ENCODE measurements around the gene CEP44. TPM values are rescaled to one million over a fixed set of nuclear protein-coding genes. Genes with fewer than 3 reads are reported as not detected.

CEP44 gene
- total RNA-seq, 1 donor from 2014 or later, result 18.2 TPM

- no peaks in the 10 kb centered on the region for H3K36me3 Mint-ChIP-seq (ENCODE audit: low read depth)
Observed at GRCh38 chr4:174318829-174319764, 35.4 kb downstream of the CEP44 start.

GRCh38 chr4:174320494-174321199 lies 36.9 kb downstream of the CEP44 start:
- no peak for DNase-seq
- Mint-ChIP-seq H3K4me1 (no peaks in the 10 kb centered on the region), H3K36me3 (ENCODE audit: low read depth) (no peaks in the 10 kb centered on the region), H3K27ac (no peak overlapping the region), H3K4me3 (no peak overlapping the region), H3K27me3 (no peaks in the 10 kb centered on the region), H3K9me3 (no peaks in the 10 kb centered on the region)
- intact Hi-C loops (cut with micrococcal nuclease), result no loop called here

More at GRCh38 chr4:174318829-174319764, 35.4 kb downstream of the CEP44 start:
- no peak overlapping the region for H3K4me3 Mint-ChIP-seq
- no peak overlapping the region for H3K27ac Mint-ChIP-seq
- no peaks in the 10 kb centered on the region for H3K9me3 Mint-ChIP-seq
- H3K4me1 Mint-ChIP-seq, result no peaks in the 10 kb centered on the region
- peak; percentile 60 for DNase-seq
- intact Hi-C loops (cut with micrococcal nuclease), result loop anchor here (1.0 to 5.0 kb wide), 2 partner anchors 97 to 812 kb away; no protein-coding TSS in a partner anchor
- no peaks in the 10 kb centered on the region for H3K27me3 Mint-ChIP-seq

- no peaks in the 10 kb centered on the region for H3K36me3 Mint-ChIP-seq (ENCODE audit: low read depth)
- no peak overlapping the region for H3K4me3 Mint-ChIP-seq
- intact Hi-C loops (cut with micrococcal nuclease), result no loop called here
- no peaks in the 10 kb centered on the region for H3K27me3 Mint-ChIP-seq
- no peaks in the 10 kb centered on the region for H3K4me1 Mint-ChIP-seq
- DNase-seq, result no peak
- H3K9me3 Mint-ChIP-seq, result no peaks in the 10 kb centered on the region
- H3K27ac Mint-ChIP-seq, result no peak overlapping the region
Observed at GRCh38 chr4:174324236-174324635, 40.5 kb downstream of the CEP44 start.

- Mint-ChIP-seq H3K9me3 (no peaks in the 10 kb centered on the region), H3K27me3 (no peaks in the 10 kb centered on the region), H3K4me1 (no peaks in the 10 kb centered on the region), H3K36me3 (ENCODE audit: low read depth) (no peaks in the 10 kb centered on the region), H3K4me3 (no peak overlapping the region), H3K27ac (no peak overlapping the region)
- no peak for DNase-seq
- intact Hi-C loops (cut with micrococcal nuclease), result no loop called here
Observed at GRCh38 chr4:174324725-174325124, 41.0 kb downstream of the CEP44 start.

- Mint-ChIP-seq H3K27ac (no peak overlapping the region), H3K4me3 (no peak overlapping the region), H3K4me1 (no peaks in the 10 kb centered on the region), H3K9me3 (no peaks in the 10 kb centered on the region), H3K27me3 (no peaks in the 10 kb centered on the region), H3K36me3 (ENCODE audit: low read depth) (no peaks in the 10 kb centered on the region)
- intact Hi-C loops (cut with micrococcal nuclease), result no loop called here
- DNase-seq, result no peak
Observed at GRCh38 chr4:174332741-174333493, 49.2 kb downstream of the CEP44 start.

- no peaks in the 10 kb centered on the region for H3K4me1 Mint-ChIP-seq
- no peak overlapping the region for H3K4me3 Mint-ChIP-seq
- H3K27ac Mint-ChIP-seq, result no peak overlapping the region
- H3K27me3 Mint-ChIP-seq, result no peaks in the 10 kb centered on the region
- no peaks in the 10 kb centered on the region for H3K36me3 Mint-ChIP-seq (ENCODE audit: low read depth)
- intact Hi-C loops (cut with micrococcal nuclease), result no loop called here
- H3K9me3 Mint-ChIP-seq, result no peaks in the 10 kb centered on the region
- DNase-seq, result no peak
Observed at GRCh38 chr4:174334628-174335027, 50.9 kb downstream of the CEP44 start.

- Mint-ChIP-seq H3K36me3 (ENCODE audit: low read depth) (no peaks in the 10 kb centered on the region), H3K27me3 (peaks cover 12% of the 10 kb centered on the region), H3K9me3 (no peaks in the 10 kb centered on the region), H3K27ac (no peak overlapping the region), H3K4me3 (no peak overlapping the region), H3K4me1 (no peaks in the 10 kb centered on the region)
- intact Hi-C loops (cut with micrococcal nuclease), result no loop called here
- DNase-seq, result no peak
Observed at GRCh38 chr4:174340714-174341113, 57.0 kb downstream of the CEP44 start.

- peaks cover 11% of the 10 kb centered on the region for H3K9me3 Mint-ChIP-seq
- H3K4me1 Mint-ChIP-seq, result no peaks in the 10 kb centered on the region
- intact Hi-C loops (cut with micrococcal nuclease), result no loop called here
- no peak overlapping the region for H3K27ac Mint-ChIP-seq
- no peak for DNase-seq
- peaks cover 42% of the 10 kb centered on the region for H3K27me3 Mint-ChIP-seq
- H3K36me3 Mint-ChIP-seq (ENCODE audit: low read depth), result no peaks in the 10 kb centered on the region
- H3K4me3 Mint-ChIP-seq, result no peak overlapping the region
Observed at GRCh38 chr4:174349156-174349555, 65.4 kb downstream of the CEP44 start.

GRCh38 chr4:174352061-174352819 lies 68.5 kb downstream of the CEP44 start:
- Mint-ChIP-seq H3K4me3 (no peak overlapping the region), H3K9me3 (peaks cover 8% of the 10 kb centered on the region), H3K27ac (no peak overlapping the region), H3K36me3 (ENCODE audit: low read depth) (no peaks in the 10 kb centered on the region), H3K27me3 (peaks cover 32% of the 10 kb centered on the region), H3K4me1 (peaks cover under 1% of the 10 kb centered on the region)
- DNase-seq, result no peak
- intact Hi-C loops (cut with micrococcal nuclease), result no loop called here

GRCh38 chr4:174357321-174357720 lies 73.6 kb downstream of the CEP44 start:
- intact Hi-C loops (cut with micrococcal nuclease), result loop anchor here (5.0 kb wide), 1 partner anchor 165 kb away; the partner anchor contains the start of gene HPGD
- peaks cover 17% of the 10 kb centered on the region for H3K4me1 Mint-ChIP-seq
- H3K4me3 Mint-ChIP-seq, result no peak overlapping the region
- H3K36me3 Mint-ChIP-seq (ENCODE audit: low read depth), result no peaks in the 10 kb centered on the region
- no peaks in the 10 kb centered on the region for H3K9me3 Mint-ChIP-seq
- H3K27ac Mint-ChIP-seq, result no peak overlapping the region
- no peak for DNase-seq
- H3K27me3 Mint-ChIP-seq, result peaks cover 24% of the 10 kb centered on the region

GRCh38 chr4:174358410-174358809 lies 74.7 kb downstream of the CEP44 start:
- DNase-seq, result no peak
- H3K27ac Mint-ChIP-seq, result peak overlapping the region; percentile 68
- no peaks in the 10 kb centered on the region for H3K36me3 Mint-ChIP-seq (ENCODE audit: low read depth)
- H3K4me3 Mint-ChIP-seq, result no peak overlapping the region
- intact Hi-C loops (cut with micrococcal nuclease), result loop anchor here (5.0 kb wide), 1 partner anchor 164 kb away; the partner anchor contains the start of gene HPGD
- H3K27me3 Mint-ChIP-seq, result peaks cover 22% of the 10 kb centered on the region
- peaks cover 17% of the 10 kb centered on the region for H3K4me1 Mint-ChIP-seq
- H3K9me3 Mint-ChIP-seq, result no peaks in the 10 kb centered on the region

GRCh38 chr4:174358829-174359228 lies 75.1 kb downstream of the CEP44 start:
- H3K4me1 Mint-ChIP-seq, result peaks cover 17% of the 10 kb centered on the region
- no peaks in the 10 kb centered on the region for H3K36me3 Mint-ChIP-seq (ENCODE audit: low read depth)
- peaks cover 22% of the 10 kb centered on the region for H3K27me3 Mint-ChIP-seq
- no peaks in the 10 kb centered on the region for H3K9me3 Mint-ChIP-seq
- H3K27ac Mint-ChIP-seq, result peak overlapping the region; percentile 68
- no peak overlapping the region for H3K4me3 Mint-ChIP-seq
- intact Hi-C loops (cut with micrococcal nuclease), result loop anchor here (1.0 to 5.0 kb wide), 2 partner anchors 76 to 163 kb away; partner anchors contain the start of genes CEP44, FBXO8 and HPGD
- peak; percentile 75 for DNase-seq

GRCh38 chr4:174362340-174362739 lies 78.6 kb downstream of the CEP44 start:
- no peak overlapping the region for H3K27ac Mint-ChIP-seq
- no peak overlapping the region for H3K4me3 Mint-ChIP-seq
- H3K27me3 Mint-ChIP-seq, result peaks cover 16% of the 10 kb centered on the region
- no peak for DNase-seq
- no peaks in the 10 kb centered on the region for H3K9me3 Mint-ChIP-seq
- intact Hi-C loops (cut with micrococcal nuclease), result no loop called here
- no peaks in the 10 kb centered on the region for H3K36me3 Mint-ChIP-seq (ENCODE audit: low read depth)
- H3K4me1 Mint-ChIP-seq, result peaks cover 15% of the 10 kb centered on the region

Measured in activated CD4-positive, alpha-beta T cell treated with anti-CD3 and anti-CD28 coated beads, Interleukin-2, amount 10 ng/mL, durations not matched to agents 24 days and 14 days (primary cell).